GM23338 (cell line): ENCODE data around the gene MT1B. TPM values are rescaled to one million over a fixed set of nuclear protein-coding genes. Genes with fewer than 3 reads are reported as not detected.

Source experiments
- ATAC-seq: fragments of 200-7000 bp; cut with Tn5 transposase; 3 replicates; pipeline ENCODE4 v1.9.1; 2020
- DNase-seq: peaks from one replicate; pipeline ENCODE4 v3.0.0-alpha.2; 2015; ENCODE audit warnings: low spot score
- H2AFZ ChIP-seq: fragments of 200-600 bp; sonication (generic); 2 replicates; pipeline ENCODE4 v1.8.0; 2016; ENCODE audit warnings: antibody characterized with exemption, mild to moderate bottlenecking, moderate library complexity
- H3F3A ChIP-seq: fragments of 200-600 bp; sonication (generic); replicated peaks from 2 replicates; pipeline ENCODE4 v1.8.0; 2017; ENCODE audit warnings: antibody characterized with exemption, mixed run types, low read depth
- H3K27ac ChIP-seq: fragments of 200-600 bp; sonication (generic); 2 replicates; pipeline ENCODE4 v1.6.1; 2016; ENCODE audit warnings: low read depth
- H3K27me3 ChIP-seq: fragments of 200-600 bp; sonication (generic); 2 replicates; pipeline ENCODE4 v1.8.0; 2016; ENCODE audit warnings: mild to moderate bottlenecking, mixed run types, moderate library complexity; ENCODE audit not compliant: insufficient read depth
- H3K36me3 ChIP-seq: fragments of 200-600 bp; sonication (generic); 2 replicates; pipeline ENCODE4 v1.8.0; 2016; ENCODE audit warnings: mild to moderate bottlenecking; ENCODE audit not compliant: insufficient read depth
- H3K4me1 ChIP-seq: fragments of 200-600 bp; sonication (generic); 2 replicates; pipeline ENCODE4 v1.8.0; 2016; ENCODE audit warnings: mild to moderate bottlenecking, moderate library complexity; ENCODE audit not compliant: insufficient read depth
- H3K4me2 ChIP-seq: fragments of 200-600 bp; sonication (generic); 2 replicates; pipeline ENCODE4 v1.7.1; 2017; ENCODE audit warnings: mixed run types
- H3K4me3 ChIP-seq: fragments of 200-600 bp; sonication (generic); 2 replicates; pipeline ENCODE4 v1.6.1; 2016; ENCODE audit warnings: mixed run types
- H3K79me2 ChIP-seq: fragments of 200-600 bp; sonication (generic); replicated peaks from 2 replicates; pipeline ENCODE4 v1.8.0; 2017; ENCODE audit warnings: mild to moderate bottlenecking; ENCODE audit not compliant: insufficient read depth
- H3K9me2 ChIP-seq: fragments of 200-600 bp; sonication (generic); 2 replicates; pipeline ENCODE4 v1.8.0; 2017; ENCODE audit not compliant: insufficient read depth
- H4K20me1 ChIP-seq: fragments of 200-600 bp; sonication (generic); replicated peaks from 2 replicates; pipeline ENCODE4 v1.8.0; 2017; ENCODE audit warnings: mild to moderate bottlenecking; ENCODE audit not compliant: insufficient read depth
- H3K27ac Mint-ChIP-seq: 2 replicates; pipeline ENCODE4 v1.8.0; 2020; ENCODE audit warnings: inconsistent platforms, mild to moderate bottlenecking, moderate library complexity, mixed read lengths
- H3K27me3 Mint-ChIP-seq: 3 replicates; pipeline ENCODE4 v1.8.0; 2022; ENCODE audit warnings: low read depth, mild to moderate bottlenecking, moderate library complexity, mixed read lengths, inconsistent platforms; ENCODE audit not compliant: insufficient read depth, poor library complexity
- H3K36me3 Mint-ChIP-seq: 3 replicates; pipeline ENCODE4 v1.8.0; 2021; ENCODE audit warnings: low read depth, mild to moderate bottlenecking, inconsistent platforms, moderate library complexity, mixed read lengths
- H3K4me1 Mint-ChIP-seq: 3 replicates; pipeline ENCODE4 v1.8.0; 2020; ENCODE audit warnings: mild to moderate bottlenecking, inconsistent platforms, mixed read lengths
- H3K4me3 Mint-ChIP-seq: 3 replicates; pipeline ENCODE4 v1.8.0; 2021; ENCODE audit warnings: moderate library complexity, mild to moderate bottlenecking, inconsistent platforms, mixed read lengths
- H3K9me3 Mint-ChIP-seq: 3 replicates; pipeline ENCODE4 v1.8.0; 2020; ENCODE audit warnings: moderate library complexity, mild to moderate bottlenecking, inconsistent platforms, mixed read lengths
- CREB1 ChIP-seq: fragments of 250-450 bp; sonication (Bioruptor Pico); IDR thresholded peaks from 2 replicates; pipeline ENCODE4 v1.5.0; 2020; ENCODE audit warnings: low read depth, mild to moderate bottlenecking, moderate library complexity
- ETS1 ChIP-seq: IDR thresholded peaks from 2 replicates; pipeline ENCODE4 v1.6.1; 2016; ENCODE audit warnings: antibody characterized with exemption
- EZH2 ChIP-seq: fragments of 200-600 bp; sonication (generic); IDR thresholded peaks from one replicate; pipeline ENCODE4 v1.8.0; 2017; ENCODE audit warnings: antibody characterized with exemption, mild to moderate bottlenecking, low read depth; ENCODE audit not compliant: unreplicated experiment
- EZH2phosphoT487 ChIP-seq: fragments of 200-600 bp; sonication (generic); IDR thresholded peaks from one replicate; pipeline ENCODE4 v1.8.1; 2018; ENCODE audit warnings: antibody characterized with exemption; ENCODE audit not compliant: unreplicated experiment
- POLR2AphosphoS5 ChIP-seq: IDR thresholded peaks from 2 replicates; pipeline ENCODE4 v1.6.1; 2016; ENCODE audit warnings: antibody characterized with exemption, low read depth
- STAT1 ChIP-seq: IDR thresholded peaks from one replicate; pipeline ENCODE4 v1.6.1; 2016; ENCODE audit warnings: antibody characterized with exemption; ENCODE audit not compliant: unreplicated experiment
- ZNF331 ChIP-seq: fragments of 250-450 bp; sonication (Bioruptor Pico); IDR thresholded peaks from 2 replicates; pipeline ENCODE4 v1.5.0; 2020; ENCODE audit warnings: low read depth, mild to moderate bottlenecking, moderate library complexity
- ZNF462 ChIP-seq: fragments of 250-450 bp; sonication (Bioruptor Pico); IDR thresholded peaks from 2 replicates; pipeline ENCODE4 v1.5.0; 2020; ENCODE audit warnings: mild to moderate bottlenecking, moderate library complexity
- polyA plus RNA-seq: library from polyadenylated mRNA; unstranded; fragments of >200 nt; fragmentation: Nextera tagmentation; extraction: Ambion mirVana; gene quantifications from 2 replicates; pipeline ENCODE4 v1.2.1, GENCODE V29; 2016
- total RNA-seq: library from RNA; depleted of rRNA; stranded (reverse); fragments of >200 nt; shearing (Covaris generic); gene quantifications from 2 replicates; pipeline ENCODE4 v1.2.3, GENCODE V29; 2014
- TF ChIP-seq, protein P1 (sequence below), 2 experiments: fragments of 200-600 bp in 1 of 2; sonication (generic) in 1 of 2; conservative IDR thresholded peaks; 2 replicates each; pipeline versions ENCODE4 v1.5.1 to v1.6.1; 2016 to 2017; ENCODE audit warnings: antibody characterized with exemption in 2 of 2, low read depth in 2 of 2, mild to moderate bottlenecking in 2 of 2, moderate library complexity in 1 of 2

MT1B gene
- total and polyA plus RNA-seq, 2 experiments from 2014 or later, result not detected

- H3K4me3 ChIP-seq, result no peak overlapping the region
- peaks cover 24% of the 10 kb centered on the region for H3K27me3 ChIP-seq
- Mint-ChIP-seq H3K27ac (no peak overlapping the region), H3K9me3 (no peaks in the 10 kb centered on the region), H3K4me3 (no peak overlapping the region), H3K4me1 (peaks cover 47% of the 10 kb centered on the region), H3K36me3 (peaks cover 16% of the 10 kb centered on the region), H3K27me3 (peaks cover 45% of the 10 kb centered on the region)
- H3K9me2 ChIP-seq, result no peaks in the 10 kb centered on the region
- peaks cover 14% of the 10 kb centered on the region for H3K79me2 ChIP-seq
- H3K4me1 ChIP-seq, result peaks cover 48% of the 10 kb centered on the region
- DNase-seq (no peak), ATAC-seq (no peak)
- TF ChIP-seq, protein P1, sequence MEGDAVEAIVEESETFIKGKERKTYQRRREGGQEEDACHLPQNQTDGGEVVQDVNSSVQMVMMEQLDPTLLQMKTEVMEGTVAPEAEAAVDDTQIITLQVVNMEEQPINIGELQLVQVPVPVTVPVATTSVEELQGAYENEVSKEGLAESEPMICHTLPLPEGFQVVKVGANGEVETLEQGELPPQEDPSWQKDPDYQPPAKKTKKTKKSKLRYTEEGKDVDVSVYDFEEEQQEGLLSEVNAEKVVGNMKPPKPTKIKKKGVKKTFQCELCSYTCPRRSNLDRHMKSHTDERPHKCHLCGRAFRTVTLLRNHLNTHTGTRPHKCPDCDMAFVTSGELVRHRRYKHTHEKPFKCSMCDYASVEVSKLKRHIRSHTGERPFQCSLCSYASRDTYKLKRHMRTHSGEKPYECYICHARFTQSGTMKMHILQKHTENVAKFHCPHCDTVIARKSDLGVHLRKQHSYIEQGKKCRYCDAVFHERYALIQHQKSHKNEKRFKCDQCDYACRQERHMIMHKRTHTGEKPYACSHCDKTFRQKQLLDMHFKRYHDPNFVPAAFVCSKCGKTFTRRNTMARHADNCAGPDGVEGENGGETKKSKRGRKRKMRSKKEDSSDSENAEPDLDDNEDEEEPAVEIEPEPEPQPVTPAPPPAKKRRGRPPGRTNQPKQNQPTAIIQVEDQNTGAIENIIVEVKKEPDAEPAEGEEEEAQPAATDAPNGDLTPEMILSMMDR (conservative IDR thresholded peaks at IDR 0.05; ENCODE audit: low read depth in 2 of 2), result no peak
- TF ChIP-seq CREB1, result no peak
- no peaks in the 10 kb centered on the region for H3K36me3 ChIP-seq
- H4K20me1 ChIP-seq, result no peaks in the 10 kb centered on the region
- no peak overlapping the region for H2AFZ ChIP-seq
- peaks cover 14% of the 10 kb centered on the region for H3F3A ChIP-seq
- H3K27ac ChIP-seq, result no peak overlapping the region
- H3K4me2 ChIP-seq, result no peak overlapping the region
Measured at GRCh38 chr16:56679078-56679730, 27.5 kb downstream of the MT1B start.

DNA sequence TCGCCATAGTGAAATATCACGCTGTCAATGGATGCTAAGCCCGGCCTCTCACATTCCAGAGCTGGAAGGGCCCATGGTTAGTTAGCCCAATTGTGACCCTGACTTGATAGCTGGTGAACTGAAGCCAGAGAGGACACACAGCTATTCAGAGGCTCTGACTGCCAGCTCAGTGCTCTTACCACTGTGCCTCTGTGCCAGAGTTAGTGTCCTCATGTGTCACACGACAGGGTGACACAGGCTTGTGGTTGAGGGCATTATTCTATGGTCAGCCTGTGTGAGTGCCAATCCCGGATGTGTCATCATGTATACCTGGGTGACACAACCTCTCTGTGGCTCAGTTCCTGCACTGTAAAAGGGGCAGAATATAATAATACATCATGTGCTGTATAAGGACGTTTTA lies 28.1 kb downstream of the MT1B start:
- H3K36me3 ChIP-seq, result no peaks in the 10 kb centered on the region
- Mint-ChIP-seq H3K4me3 (no peak overlapping the region), H3K27me3 (peaks cover 44% of the 10 kb centered on the region), H3K36me3 (peaks cover 20% of the 10 kb centered on the region), H3K4me1 (peaks cover 45% of the 10 kb centered on the region), H3K9me3 (no peaks in the 10 kb centered on the region), H3K27ac (no peak overlapping the region)
- DNase-seq (no peak), ATAC-seq (no peak)
- H3K27ac ChIP-seq, result no peak overlapping the region
- H2AFZ ChIP-seq, result no peak overlapping the region
- peaks cover 14% of the 10 kb centered on the region for H3K79me2 ChIP-seq
- peaks cover 45% of the 10 kb centered on the region for H3K4me1 ChIP-seq
- H3K9me2 ChIP-seq, result no peaks in the 10 kb centered on the region
- no peaks in the 10 kb centered on the region for H4K20me1 ChIP-seq
- no peak overlapping the region for H3K4me2 ChIP-seq
- peaks cover 14% of the 10 kb centered on the region for H3F3A ChIP-seq
- peaks cover 24% of the 10 kb centered on the region for H3K27me3 ChIP-seq
- no peak overlapping the region for H3K4me3 ChIP-seq
- no peak for TF ChIP-seq EZH2phosphoT487
- no peak for TF ChIP-seq ETS1
- TF ChIP-seq EZH2, result no peak
- TF ChIP-seq ZNF462 (CRISPR knock-in tag), result no peak
- TF ChIP-seq ZNF331 (CRISPR knock-in tag), result no peak
- TF ChIP-seq, protein P1 (conservative IDR thresholded peaks at IDR 0.05; ENCODE audit: low read depth in 2 of 2), result no peak
- no peak for TF ChIP-seq POLR2AphosphoS5
- TF ChIP-seq STAT1, result no peak
